Amygdala (tissue), 56 donors: ENCODE results near the gene POLRMT.

Experiments used
- DNase-seq, 56 donors: peaks; one replicate each; lab custom pipeline; 2025; lab: John Stamatoyannopoulos, UW

Gene POLRMT

GRCh38 chr19:583198-583967 is 50.0 kb downstream of the POLRMT start:
- DNase-seq: no peak

DNA sequence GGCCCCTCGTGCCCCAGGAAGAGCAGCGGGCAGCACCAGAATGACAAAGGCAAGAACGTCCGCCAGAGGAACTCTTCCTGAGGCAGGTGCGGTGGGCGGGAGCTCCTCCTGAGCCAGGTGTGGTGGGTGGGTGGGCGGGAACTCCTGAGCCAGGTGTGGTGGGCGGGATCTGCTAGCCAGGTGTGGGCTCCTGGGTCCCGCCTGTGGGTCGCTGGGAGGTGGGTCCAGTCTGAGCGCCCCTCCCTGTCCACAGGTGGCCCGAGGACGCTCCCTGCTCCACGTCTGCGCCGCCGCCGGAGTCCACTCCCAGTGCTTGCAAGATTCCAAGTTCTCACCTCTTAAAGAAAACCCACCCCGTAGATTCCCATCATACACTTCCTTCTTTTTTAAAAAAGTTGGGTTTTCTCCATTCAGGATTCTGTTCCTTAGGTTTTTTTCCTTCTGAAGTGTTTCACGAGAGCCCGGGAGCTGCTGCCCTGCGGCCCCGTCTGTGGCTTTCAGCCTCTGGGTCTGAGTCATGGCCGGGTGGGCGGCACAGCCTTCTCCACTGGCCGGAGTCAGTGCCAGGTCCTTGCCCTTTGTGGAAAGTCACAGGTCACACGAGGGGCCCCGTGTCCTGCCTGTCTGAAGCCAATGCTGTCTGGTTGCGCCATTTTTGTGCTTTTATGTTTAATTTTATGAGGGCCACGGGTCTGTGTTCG is 50.7 kb downstream of the POLRMT start:
- no peak for DNase-seq

DNA sequence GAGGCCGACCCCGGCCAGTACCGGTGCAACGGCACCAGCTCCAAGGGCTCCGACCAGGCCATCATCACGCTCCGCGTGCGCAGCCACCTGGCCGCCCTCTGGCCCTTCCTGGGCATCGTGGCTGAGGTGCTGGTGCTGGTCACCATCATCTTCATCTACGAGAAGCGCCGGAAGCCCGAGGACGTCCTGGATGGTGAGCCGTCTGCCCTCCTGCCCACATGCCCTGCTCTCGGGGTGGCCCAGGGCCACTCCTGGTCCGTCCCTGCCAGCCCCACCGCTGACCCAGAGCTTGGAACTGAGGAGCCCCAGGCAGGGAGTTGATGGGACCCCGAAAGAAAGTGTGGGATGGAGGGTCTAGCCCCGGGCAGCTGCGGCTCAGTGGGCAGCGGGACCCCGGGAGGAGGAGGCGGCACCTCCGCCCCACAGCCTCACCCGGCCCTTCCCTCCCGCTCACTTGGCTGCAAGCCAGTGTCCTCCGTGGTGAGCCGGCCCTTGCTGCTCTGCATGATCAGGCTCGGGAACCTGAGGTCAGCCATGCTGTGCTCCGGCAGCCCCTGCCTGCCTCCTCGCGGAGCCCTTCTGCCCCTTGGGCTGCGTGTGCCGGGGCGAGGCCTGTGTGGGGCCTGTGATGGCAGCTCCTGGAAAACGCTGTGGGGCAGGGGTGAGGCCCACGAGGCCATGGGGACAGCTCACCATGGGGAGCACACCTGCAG is 51.8 kb downstream of the POLRMT start:
- no peak for DNase-seq

DNA sequence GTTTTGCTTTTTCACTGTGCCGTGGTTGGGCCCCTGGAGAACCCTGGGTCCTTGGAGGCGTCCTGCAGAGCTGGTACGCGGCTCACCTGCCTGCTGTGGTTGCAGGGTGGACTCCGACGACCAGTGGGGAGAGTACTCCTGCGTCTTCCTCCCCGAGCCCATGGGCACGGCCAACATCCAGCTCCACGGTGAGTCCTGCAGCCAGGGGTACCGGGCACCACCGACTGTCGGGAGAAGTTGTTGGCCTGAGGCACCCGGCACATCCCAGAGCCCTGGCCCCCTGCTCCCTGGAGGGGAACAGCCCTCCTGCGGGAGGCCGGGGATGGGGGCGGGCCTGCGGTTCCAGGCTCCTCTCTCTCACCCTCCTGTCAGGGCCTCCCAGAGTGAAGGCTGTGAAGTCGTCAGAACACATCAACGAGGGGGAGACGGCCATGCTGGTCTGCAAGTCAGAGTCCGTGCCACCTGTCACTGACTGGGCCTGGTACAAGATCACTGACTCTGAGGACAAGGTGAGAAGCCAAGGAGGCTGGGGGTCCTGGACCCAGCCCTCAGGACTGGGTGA is 53.0 kb downstream of the POLRMT start:
- DNase-seq: no peak

GRCh38 chr19:579842-580155 is 53.5 kb downstream of the POLRMT start:
- DNase-seq: no peak

DNA sequence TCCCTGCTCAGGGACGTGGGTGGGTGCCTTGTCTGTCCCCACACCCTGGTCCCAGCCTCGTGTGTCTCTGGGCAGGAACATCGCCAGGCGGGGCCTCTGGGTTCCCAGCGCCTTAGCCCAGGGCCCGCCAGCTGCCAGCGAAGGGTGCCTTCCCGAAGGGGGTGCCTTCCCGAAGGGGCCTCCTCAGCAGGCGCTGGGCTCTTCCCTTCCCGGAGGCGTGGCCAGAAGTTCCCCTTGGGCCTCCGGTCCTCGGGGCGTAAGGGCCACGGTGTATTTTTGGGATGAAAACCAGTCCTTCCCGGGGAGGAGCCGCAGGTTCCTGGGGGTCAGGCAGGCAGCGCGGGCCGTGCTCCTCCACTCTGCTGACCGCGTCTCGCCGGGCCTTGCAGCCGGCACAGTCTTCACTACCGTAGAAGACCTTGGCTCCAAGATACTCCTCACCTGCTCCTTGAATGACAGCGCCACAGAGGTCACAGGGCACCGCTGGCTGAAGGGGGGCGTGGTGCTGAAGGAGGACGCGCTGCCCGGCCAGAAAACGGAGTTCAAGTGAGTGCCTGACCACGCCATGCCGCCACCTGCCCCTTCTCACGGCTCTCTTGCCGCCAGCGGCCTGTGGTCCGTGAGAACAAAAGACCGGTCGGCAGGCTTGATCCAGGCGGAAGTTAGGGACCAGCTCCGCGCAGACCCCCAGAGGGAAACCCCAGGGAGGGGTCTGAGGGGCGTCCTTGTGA is 54.1 kb downstream of the POLRMT start:
- no peak for DNase-seq

DNA sequence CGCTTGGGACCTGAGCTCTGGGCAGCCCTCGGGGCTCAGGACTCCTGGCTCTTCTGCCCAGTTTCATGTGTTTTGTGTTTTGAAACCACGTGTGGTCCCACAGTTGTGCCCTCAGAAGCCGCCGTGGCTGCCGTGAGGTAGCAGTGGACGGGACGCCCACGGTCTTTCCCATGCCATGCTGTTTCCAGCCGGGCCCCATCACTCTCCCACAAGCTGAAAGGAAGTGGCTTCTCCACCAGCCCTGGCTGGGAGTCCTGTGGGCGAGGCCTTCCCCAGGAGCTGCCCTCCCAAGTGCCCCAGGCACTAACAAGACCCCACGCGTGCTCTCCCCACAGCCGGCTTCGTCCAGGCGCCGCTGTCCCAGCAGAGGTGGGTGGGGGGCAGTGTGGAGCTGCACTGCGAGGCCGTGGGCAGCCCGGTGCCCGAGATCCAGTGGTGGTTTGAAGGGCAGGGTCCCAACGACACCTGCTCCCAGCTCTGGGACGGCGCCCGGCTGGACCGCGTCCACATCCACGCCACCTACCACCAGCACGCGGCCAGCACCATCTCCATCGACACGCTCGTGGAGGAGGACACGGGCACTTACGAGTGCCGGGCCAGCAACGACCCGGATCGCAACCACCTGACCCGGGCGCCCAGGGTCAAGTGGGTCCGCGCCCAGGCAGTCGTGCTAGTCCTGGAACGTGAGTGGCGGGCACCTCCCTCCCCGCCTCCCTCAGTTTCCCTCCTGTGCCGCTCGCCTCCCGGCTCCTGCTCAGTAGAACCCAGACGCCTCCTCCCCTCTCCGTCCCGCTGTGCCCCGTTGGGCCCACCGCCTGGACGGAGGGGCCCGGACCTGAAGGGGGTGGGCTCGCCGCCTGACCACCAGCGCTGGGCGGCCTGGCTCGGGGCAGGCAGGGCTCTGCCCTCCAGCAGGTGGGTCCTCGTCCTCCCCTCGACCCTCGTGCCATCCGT is 55.6 kb downstream of the POLRMT start:
- DNase-seq: no peak

- no peak for DNase-seq
Measured at GRCh38 chr19:576768-577438, 56.4 kb downstream of the POLRMT start.

DNA sequence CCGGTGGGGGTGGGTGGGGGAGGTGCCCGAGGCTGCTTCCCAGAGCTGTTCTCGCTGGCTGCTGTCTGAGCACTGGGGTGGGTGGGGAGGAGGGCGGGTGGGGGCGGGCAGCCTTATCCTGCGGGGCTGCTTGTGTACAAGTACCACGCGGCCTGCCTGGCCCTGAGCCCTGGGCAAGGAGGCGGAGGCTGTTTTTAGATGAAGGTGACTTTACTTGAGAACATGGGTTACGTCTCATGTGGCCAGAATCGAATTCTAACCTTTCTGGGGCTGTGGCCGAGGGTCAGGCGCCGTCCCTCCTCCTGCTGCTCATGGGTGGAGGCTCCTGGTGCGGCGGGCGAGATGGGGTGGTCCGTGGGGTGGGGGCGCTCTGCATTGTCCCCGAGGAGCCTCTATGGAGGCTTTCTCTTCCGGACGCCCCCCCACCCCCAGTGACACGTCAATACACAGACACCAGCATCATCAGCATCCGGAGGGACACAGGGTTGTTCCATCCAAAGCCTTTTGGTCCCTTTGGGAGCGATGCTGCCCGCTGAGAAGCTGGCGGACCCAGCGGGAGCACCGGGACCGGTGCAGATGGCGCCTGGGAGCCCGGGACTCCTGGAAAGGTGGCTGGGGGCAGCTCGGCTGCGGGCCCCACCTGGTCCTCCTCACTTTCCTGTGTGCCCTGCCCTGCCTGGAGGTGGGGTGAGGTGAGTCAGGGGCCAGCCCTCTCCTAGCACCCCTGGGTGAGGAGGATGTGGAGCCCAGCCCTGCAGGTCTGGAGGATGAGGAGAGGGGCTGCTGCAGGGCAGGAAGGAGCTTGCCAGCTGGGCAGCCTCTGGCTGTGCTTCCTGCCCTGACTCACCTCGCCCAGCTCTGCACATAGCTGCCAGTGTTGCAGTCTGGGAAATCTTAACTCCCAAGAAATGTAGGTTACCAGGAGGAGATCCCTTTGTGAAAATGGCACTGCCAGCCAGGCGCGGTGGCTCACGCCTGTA is 57.5 kb downstream of the POLRMT start:
- DNase-seq: peak in 31 of 56 donors; percentile 21 to 73 (median 48)

- peak in 26 of 56 donors; percentile 13 to 76 (median 46) for DNase-seq
Measured at GRCh38 chr19:574658-575526, 58.4 kb downstream of the POLRMT start.

DNA sequence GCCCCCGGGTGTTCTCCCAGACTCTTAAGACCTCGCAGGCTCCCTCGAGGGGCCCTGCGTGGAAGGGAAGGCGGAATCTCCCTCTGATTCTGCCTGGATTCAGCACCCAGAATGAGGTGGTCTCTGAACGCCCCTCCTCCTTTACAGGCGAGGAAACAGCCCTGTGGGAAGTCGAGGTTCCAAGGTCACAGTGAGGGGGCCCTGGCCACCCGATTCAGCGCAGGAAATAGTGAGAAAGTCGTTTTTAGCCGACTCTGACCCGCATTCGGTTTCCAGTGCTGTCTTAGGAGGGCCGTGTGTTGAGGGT is 59.9 kb downstream of the POLRMT start:
- no peak for DNase-seq

DNA sequence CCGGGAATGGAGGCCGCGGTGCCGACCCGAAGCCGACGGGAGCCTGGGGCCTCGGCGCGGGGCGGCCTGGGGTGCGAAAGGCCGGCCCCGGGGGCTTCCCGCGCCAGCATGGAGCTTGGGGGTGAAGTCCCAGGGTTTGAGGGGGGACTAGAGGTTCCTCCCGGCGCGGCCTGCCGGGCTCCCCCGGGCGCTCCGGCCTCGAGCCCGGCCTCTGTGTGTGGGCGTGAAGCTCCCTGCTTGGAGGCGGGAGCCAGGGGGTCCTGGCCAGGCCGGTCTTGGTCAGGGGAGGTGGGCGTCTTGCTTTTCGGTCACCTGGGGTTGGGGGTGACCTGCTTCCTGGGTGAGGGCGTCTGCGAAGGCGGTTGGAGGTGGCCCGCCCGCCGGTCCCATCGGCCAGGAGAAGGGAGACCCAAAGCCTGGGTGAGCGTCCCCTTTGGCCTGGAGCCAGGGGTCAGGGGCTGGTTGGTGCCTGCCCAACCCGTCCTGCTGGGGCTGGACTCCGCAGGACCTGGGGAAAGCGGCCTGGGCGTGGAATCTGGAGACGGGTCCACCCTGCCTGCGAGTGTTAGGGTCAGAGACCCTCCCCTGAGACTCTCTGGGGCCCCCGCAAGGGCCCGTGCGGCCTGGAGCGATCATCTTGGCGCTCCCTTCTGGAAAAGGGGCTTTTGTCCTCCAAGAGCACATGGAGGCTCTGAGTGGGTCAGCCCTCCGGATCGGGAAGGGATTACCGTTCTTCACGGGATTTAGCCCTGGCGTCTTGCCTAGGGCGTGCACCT is 60.4 kb downstream of the POLRMT start:
- peak in 8 of 56 donors; percentile 27 to 65 (median 44) for DNase-seq

- peak; percentile 63 to 98 (median 92) for DNase-seq
Measured at GRCh38 chr19:572140-572742, 61.1 kb downstream of the POLRMT start, which contains the start of gene BSG. Gene BSG, plus strand, starts transcription at chr19:572596. Its CDS starts 39 bp downstream, at chr19:572635.

GRCh38 chr19:571566-571974 is 61.8 kb downstream of the POLRMT start:
- peak in 1 of 56 donors; percentile 13 for DNase-seq

DNA sequence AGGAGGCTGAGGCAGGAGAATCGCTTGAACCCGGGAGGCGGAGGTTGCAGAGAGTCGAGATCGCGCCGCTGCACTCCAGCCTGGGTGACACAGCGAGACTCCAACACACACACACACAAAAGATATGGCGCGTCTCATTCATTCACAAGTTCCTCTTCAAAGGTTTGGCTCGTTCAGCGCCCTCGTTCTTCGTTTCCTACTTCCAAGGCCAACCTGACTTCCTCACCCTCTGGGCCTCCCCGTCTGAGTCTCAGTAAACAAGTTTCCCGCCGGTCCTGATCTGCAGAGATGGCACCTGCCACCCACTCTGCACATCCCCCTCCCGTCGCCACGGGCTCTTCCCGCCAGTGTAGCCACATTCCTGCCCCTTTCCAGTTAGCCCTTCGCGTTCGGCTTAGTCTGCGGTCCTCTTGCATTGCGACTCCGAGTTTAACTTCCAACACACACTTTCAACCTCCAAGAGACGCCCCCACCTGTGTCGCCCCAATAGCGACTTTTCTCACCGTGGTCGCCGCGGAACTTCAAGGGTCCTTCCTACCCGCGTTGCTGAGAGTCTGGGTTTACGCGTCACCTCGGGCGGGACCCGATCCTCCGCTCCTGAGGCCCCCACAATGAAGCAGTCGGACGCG is 62.3 kb downstream of the POLRMT start:
- DNase-seq: peak in 1 of 56 donors; percentile 14
